Stimulated activated CD8-positive, alpha-beta memory T cell treated with anti-CD3 and anti-CD28 coated beads, Interleukin-7, amount 100 ng/mL, for 24 hours (primary cell): ENCODE measurements around the gene LRBA.

Source experiments
- DNase-seq: peaks from one replicate; pipeline ENCODE4 v3.0.0-alpha.2; 2020; ENCODE audit warnings: low read depth

The LRBA gene

GRCh38 chr4:150366487-150366999, 648.5 kb downstream of the LRBA start:
- DNase-seq, result no peak

GRCh38 chr4:150363721-150364688, 651.1 kb downstream of the LRBA start:
- DNase-seq, result no peak

- DNase-seq, result no peak
Measured at GRCh38 chr4:150358691-150359090, 656.4 kb downstream of the LRBA start.

GRCh38 chr4:150357829-150358228, 657.3 kb downstream of the LRBA start:
- no peak for DNase-seq

- DNase-seq, result no peak
Measured at GRCh38 chr4:150355858-150356455, 659.1 kb downstream of the LRBA start.

GRCh38 chr4:150355418-150355817, 659.7 kb downstream of the LRBA start:
- no peak for DNase-seq

GRCh38 chr4:150354214-150354796, 660.8 kb downstream of the LRBA start:
- no peak for DNase-seq

- DNase-seq, result no peak
Measured at GRCh38 chr4:150348079-150348478, 667.0 kb downstream of the LRBA start.

- no peak for DNase-seq
Measured at GRCh38 chr4:150345207-150345744, 669.8 kb downstream of the LRBA start.

- no peak for DNase-seq
Measured at GRCh38 chr4:150343796-150344195, 671.3 kb downstream of the LRBA start.

GRCh38 chr4:150342945-150343344, 672.1 kb downstream of the LRBA start:
- DNase-seq, result no peak

GRCh38 chr4:150337734-150338133, 677.4 kb downstream of the LRBA start:
- no peak for DNase-seq

- no peak for DNase-seq
Measured at GRCh38 chr4:150336676-150337412, 678.2 kb downstream of the LRBA start.

- DNase-seq, result no peak
Measured at GRCh38 chr4:150332961-150333360, 682.1 kb downstream of the LRBA start.

- DNase-seq, result no peak
Measured at GRCh38 chr4:150332086-150332485, 683.0 kb downstream of the LRBA start.

GRCh38 chr4:150329373-150329772, 685.7 kb downstream of the LRBA start:
- DNase-seq, result no peak

- no peak for DNase-seq
Measured at GRCh38 chr4:150328496-150328895, 686.6 kb downstream of the LRBA start.

- no peak for DNase-seq
Measured at GRCh38 chr4:150327262-150327780, 687.8 kb downstream of the LRBA start.

- DNase-seq, result no peak
Measured at GRCh38 chr4:150325872-150326271, 689.2 kb downstream of the LRBA start.

- DNase-seq, result no peak
Measured at GRCh38 chr4:150323406-150324325, 691.4 kb downstream of the LRBA start.
